Stomach (tissue), 9 donors: ENCODE results near the gene BANF2. TPM values are rescaled to one million over a fixed set of nuclear protein-coding genes. Genes with fewer than 3 reads are reported as not detected.

ENCODE experiments used
- DNase-seq, 2 donors: peaks; one replicate each; pipeline versions ENCODE4 v3.0.0 to v3.0.0-alpha.2; 2013 to 2019
- H3K27ac ChIP-seq, 5 donors: fragments of 200-600 bp in 4 of 5; sonication (generic) in 4 of 5; one replicate each; pipeline ENCODE4 v1.5.1; 2013 to 2019; ENCODE audit warnings: mild to moderate bottlenecking in 1 of 5, moderate library complexity in 1 of 5
- H3K27me3 ChIP-seq, 3 donors: fragments of 200-600 bp; sonication (generic); one replicate each; pipeline ENCODE4 v1.5.1; 2017 to 2019; ENCODE audit warnings: mixed run types in 1 of 3
- H3K36me3 ChIP-seq, 4 donors: fragments of 200-600 bp; sonication (generic); 1 replicate in 3 of 4; 2 replicates in 1 of 4; pipeline ENCODE4 v1.5.1; 2016 to 2019
- H3K4me1 ChIP-seq, 4 donors: fragments of 200-600 bp; sonication (generic); one replicate each; pipeline ENCODE4 v1.5.1; 2016 to 2019
- H3K4me3 ChIP-seq, 4 donors: fragments of 200-600 bp; sonication (generic) in 3 of 4; one replicate each; pipeline ENCODE4 v1.5.1; 2016 to 2019; ENCODE audit warnings: mild to moderate bottlenecking in 1 of 4
- H3K9me3 ChIP-seq, 4 donors: fragments of 200-600 bp; sonication (generic); one replicate each; pipeline ENCODE4 v1.5.1; 2016 to 2019
- CTCF ChIP-seq, 7 experiments: fragments of 450-650 bp in 4 of 7; fragments of 200-600 bp in 3 of 7; sonication (generic) in 3 of 7; IDR thresholded peaks; one replicate each; pipeline ENCODE4 v1.5.1; 2016 to 2019; ENCODE audit warnings: antibody characterized with exemption in 7 of 7, control low read depth in 2 of 7, mild to moderate bottlenecking in 1 of 7
- EP300 ChIP-seq: sonication (generic); formaldehyde crosslinking; IDR thresholded peaks from one replicate; pipeline ENCODE4 v1.6.1; 2017; ENCODE audit warnings: antibody characterized with exemption
- POLR2A ChIP-seq, 4 donors: fragments of 450-650 bp; IDR thresholded peaks; one replicate each; pipeline ENCODE4 v1.6.1; 2016; ENCODE audit warnings: antibody characterized with exemption in 4 of 4, control low read depth in 2 of 4, mild to moderate bottlenecking in 1 of 4, moderate library complexity in 1 of 4
- POLR2AphosphoS5 ChIP-seq, 3 donors: sonication (generic); formaldehyde crosslinking; IDR thresholded peaks; one replicate each; pipeline ENCODE4 v1.6.1; 2016; ENCODE audit warnings: antibody characterized with exemption in 3 of 3
- WGBS, 5 donors: extraction: QIAGEN DNeasy Blood & Tissue Kit in 3 of 5; methylation state at CpG; one replicate each; pipeline versions ENCODE4 v1.1.5 to v1.1.7; 2013 to 2018; 5-methylcytosine and 5-hydroxymethylcytosine counted together
- intact Hi-C: fragments of 100-400 bp; cut with DNase I; formaldehyde crosslinking; loops from one replicate; pipeline ENCODE4 v1.15.1; 2023; ENCODE audit warnings: low total_unique reads
- polyA plus RNA-seq, 3 donors: library from polyadenylated mRNA; stranded (reverse); fragments of 200-250 nt; gene quantifications; one replicate each; pipeline ENCODE4 v1.2.3, GENCODE V29; 2013
- total RNA-seq, 5 donors: library from RNA; depleted of rRNA; stranded (reverse); fragments of >200 nt; gene quantifications; one replicate each; pipeline versions ENCODE4 v1.1.0 to v1.2.3, GENCODE V29; 2014 to 2016
- donor health status: healthy with polysubstance abuse.
- donor health status: Bipolar disorder and iron deficiency.
- donor health status: healthy.

BANF2 gene
- total and polyA plus RNA-seq, 8 donors = not detected

DNA sequence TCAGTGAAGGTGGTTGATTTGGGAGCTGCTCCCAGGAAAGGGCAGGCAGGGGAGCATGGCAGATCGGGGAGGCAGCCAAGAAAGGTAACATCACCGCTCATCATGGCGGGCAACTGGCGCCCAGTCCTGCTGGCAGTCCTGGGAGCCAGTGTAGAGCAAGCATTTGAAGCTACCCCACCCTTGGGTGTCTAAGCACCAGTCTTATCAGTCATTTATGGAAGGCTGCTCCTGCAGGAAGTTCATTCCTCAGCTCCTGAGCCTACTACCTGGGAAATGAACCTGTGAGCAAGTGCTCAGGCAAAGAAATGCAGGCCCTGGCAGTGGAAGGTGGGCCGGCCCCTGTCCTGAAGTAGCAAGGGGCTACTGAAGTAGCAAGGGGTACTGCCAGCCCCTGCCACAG, 41.5 kb downstream of the BANF2 start:
- DNase-seq = no peak
- Histone ChIP-seq H3K27me3 (no peaks in the 10 kb centered on the region), H3K4me1 (no peaks in the 10 kb centered on the region), H3K4me3 (no peak overlapping the region), H3K36me3 (no peaks in the 10 kb centered on the region), H3K9me3 (peaks cover 0 to 8% (median under 1%) of the 10 kb centered on the region in 4 donors), H3K27ac (no peak overlapping the region)
- TF ChIP-seq EP300 (no peak), CTCF (IDR thresholded peaks at IDR 0.05) (no peak), POLR2A (IDR thresholded peaks at IDR 0.05) (no peak)
- WGBS, 5 donors = 69 to 90% (median 84%) methylated on average over 5 of the region's 5 CpGs
- intact Hi-C loops = no loop called here

GRCh38 chr20:17742731-17743130, 43.0 kb downstream of the BANF2 start:
- TF ChIP-seq CTCF (IDR thresholded peaks at IDR 0.05) = no peak
- no peak for TF ChIP-seq EP300
- TF ChIP-seq POLR2A (IDR thresholded peaks at IDR 0.05) = no peak
- no peak for TF ChIP-seq POLR2AphosphoS5 (IDR thresholded peaks at IDR 0.05)
- no peak for DNase-seq
- intact Hi-C loops = no loop called here
- Histone ChIP-seq H3K27ac (no peak overlapping the region), H3K4me3 (no peak overlapping the region), H3K36me3 (no peaks in the 10 kb centered on the region), H3K27me3 (no peaks in the 10 kb centered on the region), H3K9me3 (peaks cover 0 to 6% (median 0%) of the 10 kb centered on the region in 4 donors), H3K4me1 (peaks cover 0 to 10% (median 3%) of the 10 kb centered on the region in 4 donors)
- WGBS, 5 donors = 65 to 82% (median 69%) methylated on average over 4 of the region's 4 CpGs

GRCh38 chr20:17743677-17744076, 43.9 kb downstream of the BANF2 start:
- intact Hi-C loops = no loop called here
- H3K9me3 ChIP-seq = no peaks in the 10 kb centered on the region
- H3K4me3 ChIP-seq = no peak overlapping the region
- H3K36me3 ChIP-seq = no peaks in the 10 kb centered on the region
- no peak overlapping the region for H3K27ac ChIP-seq
- no peak for TF ChIP-seq POLR2AphosphoS5 (IDR thresholded peaks at IDR 0.05)
- no peak for TF ChIP-seq EP300
- no peak for TF ChIP-seq CTCF (IDR thresholded peaks at IDR 0.05)
- no peak for TF ChIP-seq POLR2A (IDR thresholded peaks at IDR 0.05)
- no peaks in the 10 kb centered on the region for H3K27me3 ChIP-seq
- DNase-seq = no peak
- 91 to 96% (median 95%) methylated on average over 6 of the region's 6 CpGs for WGBS, 5 donors
- H3K4me1 ChIP-seq = peaks cover 0 to 11% (median 4%) of the 10 kb centered on the region in 4 donors

DNA sequence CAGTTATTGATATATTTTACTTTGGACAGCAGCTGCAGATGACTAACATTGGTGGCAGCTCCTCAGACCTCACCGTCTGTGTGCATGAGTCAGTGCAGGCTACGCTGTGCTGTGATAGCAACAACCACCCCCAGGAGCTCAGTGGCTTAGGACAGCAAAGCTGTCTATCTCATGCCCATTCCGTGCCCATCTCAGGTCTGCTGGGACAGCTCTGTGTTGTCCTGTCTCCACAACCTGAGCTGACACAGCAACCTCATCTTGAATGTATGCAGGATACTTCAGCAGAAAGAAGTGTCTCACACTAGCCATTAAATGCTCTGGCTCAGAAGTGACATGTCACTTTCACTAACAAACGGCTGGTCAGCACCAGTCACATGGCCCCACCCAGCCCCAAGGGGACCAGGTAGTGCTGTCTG, 47.7 kb downstream of the BANF2 start:
- Histone ChIP-seq H3K36me3 (no peaks in the 10 kb centered on the region), H3K27me3 (no peaks in the 10 kb centered on the region), H3K4me3 (no peak overlapping the region), H3K27ac (no peak overlapping the region), H3K4me1 (peaks cover 0 to 22% (median 12%) of the 10 kb centered on the region in 4 donors), H3K9me3 (no peaks in the 10 kb centered on the region)
- intact Hi-C loops = no loop called here
- DNase-seq = peak in 1 of 2 donors; percentile 33
- TF ChIP-seq EP300 (no peak), POLR2AphosphoS5 (IDR thresholded peaks at IDR 0.05) (peak in 1 of 3 donors; percentile 14)
- WGBS, 5 donors = 28 to 57% (median 44%) methylated on average over 3 to 4 of the region's 4 CpGs

DNA sequence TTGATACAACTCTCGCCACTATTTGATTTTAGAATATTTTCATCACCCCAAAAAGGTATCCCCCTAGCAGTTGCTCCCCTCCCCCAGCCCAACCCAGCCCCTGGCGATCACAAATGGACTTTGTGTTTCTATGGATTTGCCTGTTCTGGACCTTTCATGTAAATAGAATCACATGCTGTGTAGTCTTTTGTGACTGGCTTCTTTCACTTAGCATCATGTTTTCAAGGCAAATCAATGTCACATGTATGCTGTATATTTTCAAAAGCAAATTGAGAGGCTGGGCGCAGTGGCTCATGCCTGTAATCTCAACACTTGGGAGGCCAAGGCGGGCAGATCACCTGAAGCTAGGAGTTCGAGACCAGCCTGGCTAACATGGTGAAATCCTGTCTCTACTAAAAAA, 48.5 kb downstream of the BANF2 start:
- H3K9me3 ChIP-seq = no peaks in the 10 kb centered on the region
- no peaks in the 10 kb centered on the region for H3K36me3 ChIP-seq
- H3K27ac ChIP-seq = no peak overlapping the region
- H3K4me1 ChIP-seq = peaks cover 0 to 22% (median 12%) of the 10 kb centered on the region in 4 donors
- no peak for DNase-seq
- TF ChIP-seq POLR2AphosphoS5 (IDR thresholded peaks at IDR 0.05) (no peak), EP300 (no peak), POLR2A (IDR thresholded peaks at IDR 0.05) (no peak), CTCF (IDR thresholded peaks at IDR 0.05) (no peak)
- 85 to 95% (median 94%) methylated on average over 5 of the region's 5 CpGs for WGBS, 5 donors
- intact Hi-C loops = no loop called here
- H3K4me3 ChIP-seq = no peak overlapping the region
- no peaks in the 10 kb centered on the region for H3K27me3 ChIP-seq
